Mucosa of rectum (tissue), 2 donors: ENCODE data around the gene EVI5L.

Experiments
- H3K27ac ChIP-seq, 2 donors: one replicate each; pipeline ENCODE4 v1.7.0; 2013; ENCODE audit warnings: inconsistent platforms in 2 of 2, low read depth in 2 of 2, low read length in 2 of 2
- H3K27me3 ChIP-seq, 2 donors: one replicate each; pipeline ENCODE4 v1.7.0; 2013; ENCODE audit warnings: low read length in 2 of 2; ENCODE audit not compliant: control insufficient read depth in 2 of 2, insufficient read depth in 2 of 2
- H3K36me3 ChIP-seq, 2 donors: one replicate each; pipeline ENCODE4 v1.7.0; 2013; ENCODE audit warnings: low read length in 2 of 2; ENCODE audit not compliant: control insufficient read depth in 2 of 2, insufficient read depth in 2 of 2
- H3K4me1 ChIP-seq, 2 donors: one replicate each; pipeline ENCODE4 v1.7.0; 2013; ENCODE audit warnings: low read length in 2 of 2, mild to moderate bottlenecking in 1 of 2; ENCODE audit not compliant: control insufficient read depth in 2 of 2, insufficient read depth in 2 of 2
- H3K4me3 ChIP-seq, 2 donors: one replicate each; pipeline ENCODE4 v1.7.0; 2013; ENCODE audit warnings: low read length in 2 of 2
- H3K9ac ChIP-seq, 2 donors: one replicate each; pipeline ENCODE4 v1.7.0; 2013; ENCODE audit warnings: low read length in 2 of 2, low read depth in 1 of 2, mild to moderate bottlenecking in 1 of 2
- H3K9me3 ChIP-seq, 2 donors: one replicate each; pipeline ENCODE4 v1.7.0; 2013; ENCODE audit warnings: low read length in 2 of 2; ENCODE audit not compliant: control insufficient read depth in 2 of 2
- donor health status: healthy.
- donor health status: Normal muscosa, but diverticular disease.

Gene EVI5L

GRCh38 chr19:7843521-7843920 lies 13.5 kb downstream of the EVI5L start:
- no peak overlapping the region for H3K27ac ChIP-seq
- H3K36me3 ChIP-seq, result no peaks in the 10 kb centered on the region
- no peaks in the 10 kb centered on the region for H3K27me3 ChIP-seq
- no peaks in the 10 kb centered on the region for H3K4me1 ChIP-seq
- no peak overlapping the region for H3K4me3 ChIP-seq
- no peak overlapping the region for H3K9ac ChIP-seq
- H3K9me3 ChIP-seq, result no peaks in the 10 kb centered on the region

GRCh38 chr19:7844405-7844804 lies 14.4 kb downstream of the EVI5L start:
- H3K36me3 ChIP-seq, result no peaks in the 10 kb centered on the region
- no peak overlapping the region for H3K9ac ChIP-seq
- H3K27ac ChIP-seq, result no peak overlapping the region
- H3K4me1 ChIP-seq, result no peaks in the 10 kb centered on the region
- H3K4me3 ChIP-seq, result no peak overlapping the region
- H3K27me3 ChIP-seq, result no peaks in the 10 kb centered on the region
- no peaks in the 10 kb centered on the region for H3K9me3 ChIP-seq

GRCh38 chr19:7844951-7845350 lies 14.9 kb downstream of the EVI5L start:
- H3K4me1 ChIP-seq, result peaks cover 0 to under 1% of the 10 kb centered on the region in 2 donors
- no peaks in the 10 kb centered on the region for H3K36me3 ChIP-seq
- no peak overlapping the region for H3K4me3 ChIP-seq
- no peak overlapping the region for H3K27ac ChIP-seq
- H3K27me3 ChIP-seq, result no peaks in the 10 kb centered on the region
- H3K9ac ChIP-seq, result no peak overlapping the region
- no peaks in the 10 kb centered on the region for H3K9me3 ChIP-seq

GRCh38 chr19:7845390-7846154 lies 15.6 kb downstream of the EVI5L start:
- Histone ChIP-seq H3K27ac (no peak overlapping the region), H3K9me3 (no peaks in the 10 kb centered on the region), H3K36me3 (no peaks in the 10 kb centered on the region), H3K4me1 (peaks cover 0 to 3% of the 10 kb centered on the region in 2 donors), H3K4me3 (no peak overlapping the region), H3K27me3 (no peaks in the 10 kb centered on the region), H3K9ac (no peak overlapping the region)

GRCh38 chr19:7846155-7846646 lies 16.2 kb downstream of the EVI5L start:
- no peaks in the 10 kb centered on the region for H3K9me3 ChIP-seq
- no peak overlapping the region for H3K9ac ChIP-seq
- H3K4me3 ChIP-seq, result no peak overlapping the region
- H3K27me3 ChIP-seq, result no peaks in the 10 kb centered on the region
- no peak overlapping the region for H3K27ac ChIP-seq
- no peaks in the 10 kb centered on the region for H3K36me3 ChIP-seq
- peaks cover 0 to 3% of the 10 kb centered on the region in 2 donors for H3K4me1 ChIP-seq

- Histone ChIP-seq H3K27me3 (no peaks in the 10 kb centered on the region), H3K4me1 (peaks cover 0 to 3% of the 10 kb centered on the region in 2 donors), H3K9ac (no peak overlapping the region), H3K9me3 (no peaks in the 10 kb centered on the region), H3K36me3 (no peaks in the 10 kb centered on the region), H3K27ac (no peak overlapping the region), H3K4me3 (no peak overlapping the region)
These were observed 17.6 kb downstream of the EVI5L start for GRCh38 chr19:7847664-7848063.

GRCh38 chr19:7848779-7849457 lies 18.9 kb downstream of the EVI5L start:
- no peaks in the 10 kb centered on the region for H3K9me3 ChIP-seq
- H3K36me3 ChIP-seq, result no peaks in the 10 kb centered on the region
- H3K27ac ChIP-seq, result no peak overlapping the region
- no peak overlapping the region for H3K9ac ChIP-seq
- peaks cover 6 to 11% of the 10 kb centered on the region in 2 donors for H3K4me1 ChIP-seq
- H3K27me3 ChIP-seq, result no peaks in the 10 kb centered on the region
- no peak overlapping the region for H3K4me3 ChIP-seq

GRCh38 chr19:7849631-7849999 lies 19.6 kb downstream of the EVI5L start:
- no peak overlapping the region for H3K27ac ChIP-seq

GRCh38 chr19:7850000-7850813 lies 20.2 kb downstream of the EVI5L start:
- no peak overlapping the region for H3K27ac ChIP-seq
- H3K4me1 ChIP-seq, result peaks cover 6 to 11% of the 10 kb centered on the region in 2 donors
- H3K9me3 ChIP-seq, result no peaks in the 10 kb centered on the region
- H3K9ac ChIP-seq, result no peak overlapping the region
- no peaks in the 10 kb centered on the region for H3K27me3 ChIP-seq
- H3K4me3 ChIP-seq, result no peak overlapping the region
- H3K36me3 ChIP-seq, result no peaks in the 10 kb centered on the region

More at GRCh38 chr19:7849631-7849999, 19.6 kb downstream of the EVI5L start:
- Histone ChIP-seq H3K4me1 (peaks cover 6 to 11% of the 10 kb centered on the region in 2 donors), H3K27me3 (no peaks in the 10 kb centered on the region), H3K9me3 (no peaks in the 10 kb centered on the region), H3K4me3 (no peak overlapping the region), H3K9ac (no peak overlapping the region), H3K36me3 (no peaks in the 10 kb centered on the region)
